Parathyroid adenoma (tissue), 2 donors: Measurements from ENCODE around the gene PARS2.

Experiments used
- H2AFZ ChIP-seq: fragments of 300-600 bp; sonication (generic); one replicate; pipeline ENCODE4 v1.7.0; 2017; ENCODE audit warnings: antibody characterized with exemption, mild to moderate bottlenecking
- H3K27ac ChIP-seq: fragments of 300-600 bp; sonication (generic); one replicate; pipeline ENCODE4 v1.7.0; 2017
- H3K27me3 ChIP-seq: fragments of 300-600 bp; sonication (generic); one replicate; pipeline ENCODE4 v1.7.0; 2017; ENCODE audit warnings: low read length; ENCODE audit not compliant: control insufficient read depth, insufficient read depth
- H3K36me3 ChIP-seq: fragments of 300-600 bp; sonication (generic); one replicate; pipeline ENCODE4 v1.7.0; 2017; ENCODE audit warnings: low read length; ENCODE audit not compliant: control insufficient read depth, insufficient read depth
- H3K4me1 ChIP-seq: fragments of 300-600 bp; sonication (generic); one replicate; pipeline ENCODE4 v1.7.0; 2017; ENCODE audit warnings: control low read depth
- H3K4me2 ChIP-seq: fragments of 300-600 bp; sonication (generic); one replicate; pipeline ENCODE4 v1.7.0; 2017; ENCODE audit warnings: low read length
- H3K4me3 ChIP-seq: fragments of 300-600 bp; sonication (generic); one replicate; pipeline ENCODE4 v1.7.0; 2017; ENCODE audit warnings: low read depth, low read length
- H3K79me2 ChIP-seq: fragments of 300-600 bp; sonication (generic); one replicate; pipeline ENCODE4 v1.7.0; 2017; ENCODE audit warnings: control low read depth
- H3K9ac ChIP-seq: fragments of 300-600 bp; sonication (generic); one replicate; pipeline ENCODE4 v1.7.0; 2017; ENCODE audit warnings: mild to moderate bottlenecking
- H3K9me3 ChIP-seq: fragments of 300-600 bp; sonication (generic); one replicate; pipeline ENCODE4 v1.7.0; 2017; ENCODE audit warnings: low read length; ENCODE audit not compliant: control insufficient read depth
- TF ChIP-seq, protein P1 (sequence below): fragments of 300-600 bp; sonication (generic); IDR thresholded peaks from one replicate; pipeline ENCODE4 v1.7.0; 2017; ENCODE audit warnings: antibody characterized with exemption, mild to moderate bottlenecking
- donor health status: primary hyperparathyroidism.

The PARS2 gene

DNA sequence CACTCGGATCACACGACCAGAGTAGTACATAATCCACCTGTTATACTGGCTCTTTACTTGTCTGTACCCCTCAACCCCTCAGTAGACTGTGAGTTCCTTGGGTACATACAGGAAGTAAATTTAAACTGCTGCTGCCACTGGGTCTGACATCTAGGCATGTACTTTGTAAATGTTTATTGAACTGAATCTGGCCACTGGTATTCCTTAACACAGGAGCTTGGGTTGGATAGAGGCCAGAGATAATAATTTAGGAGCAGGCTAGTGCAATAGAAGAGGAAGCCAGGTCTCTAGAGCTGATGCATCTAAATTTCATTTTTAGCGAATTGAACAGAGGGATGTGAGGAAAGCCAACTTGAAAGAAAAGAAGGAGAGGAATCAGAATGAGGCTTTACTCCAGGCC, 36.3 kb downstream of the PARS2 start:
- H3K9ac ChIP-seq: no peak overlapping the region
- no peaks in the 10 kb centered on the region for H3K9me3 ChIP-seq
- no peak overlapping the region for H3K4me2 ChIP-seq
- H3K79me2 ChIP-seq: no peaks in the 10 kb centered on the region
- H3K4me1 ChIP-seq: no peaks in the 10 kb centered on the region
- no peak overlapping the region for H3K27ac ChIP-seq
- no peaks in the 10 kb centered on the region for H3K36me3 ChIP-seq
- TF ChIP-seq, protein P1, sequence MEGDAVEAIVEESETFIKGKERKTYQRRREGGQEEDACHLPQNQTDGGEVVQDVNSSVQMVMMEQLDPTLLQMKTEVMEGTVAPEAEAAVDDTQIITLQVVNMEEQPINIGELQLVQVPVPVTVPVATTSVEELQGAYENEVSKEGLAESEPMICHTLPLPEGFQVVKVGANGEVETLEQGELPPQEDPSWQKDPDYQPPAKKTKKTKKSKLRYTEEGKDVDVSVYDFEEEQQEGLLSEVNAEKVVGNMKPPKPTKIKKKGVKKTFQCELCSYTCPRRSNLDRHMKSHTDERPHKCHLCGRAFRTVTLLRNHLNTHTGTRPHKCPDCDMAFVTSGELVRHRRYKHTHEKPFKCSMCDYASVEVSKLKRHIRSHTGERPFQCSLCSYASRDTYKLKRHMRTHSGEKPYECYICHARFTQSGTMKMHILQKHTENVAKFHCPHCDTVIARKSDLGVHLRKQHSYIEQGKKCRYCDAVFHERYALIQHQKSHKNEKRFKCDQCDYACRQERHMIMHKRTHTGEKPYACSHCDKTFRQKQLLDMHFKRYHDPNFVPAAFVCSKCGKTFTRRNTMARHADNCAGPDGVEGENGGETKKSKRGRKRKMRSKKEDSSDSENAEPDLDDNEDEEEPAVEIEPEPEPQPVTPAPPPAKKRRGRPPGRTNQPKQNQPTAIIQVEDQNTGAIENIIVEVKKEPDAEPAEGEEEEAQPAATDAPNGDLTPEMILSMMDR: no peak
- H2AFZ ChIP-seq: no peak overlapping the region
- no peak overlapping the region for H3K4me3 ChIP-seq
- no peaks in the 10 kb centered on the region for H3K27me3 ChIP-seq

DNA sequence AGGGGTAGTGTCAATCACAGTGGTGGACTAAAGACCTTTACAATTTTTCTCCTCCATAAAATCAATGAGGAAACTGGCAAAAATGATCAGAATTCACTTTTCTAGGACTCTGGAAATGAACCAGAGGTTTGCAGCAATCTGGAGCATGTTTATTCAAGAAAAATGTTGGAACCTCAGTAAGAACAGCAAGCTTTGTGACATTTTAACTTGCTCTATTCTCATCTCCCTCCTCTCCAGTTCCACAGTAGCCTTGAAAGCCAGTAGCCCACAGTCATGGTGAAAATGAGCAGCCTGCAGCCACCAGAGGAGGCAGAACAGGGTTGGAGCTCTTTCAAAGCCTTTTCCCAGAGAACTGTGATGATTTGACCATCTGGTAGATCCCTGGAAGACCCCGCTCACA, 39.6 kb downstream of the PARS2 start:
- H3K4me3 ChIP-seq: no peak overlapping the region
- H2AFZ ChIP-seq: no peak overlapping the region
- no peak overlapping the region for H3K4me2 ChIP-seq
- H3K36me3 ChIP-seq: no peaks in the 10 kb centered on the region
- no peaks in the 10 kb centered on the region for H3K79me2 ChIP-seq
- H3K9ac ChIP-seq: no peak overlapping the region
- TF ChIP-seq, protein P1: no peak
- no peak overlapping the region for H3K27ac ChIP-seq
- H3K9me3 ChIP-seq: no peaks in the 10 kb centered on the region
- H3K4me1 ChIP-seq: no peaks in the 10 kb centered on the region
- no peaks in the 10 kb centered on the region for H3K27me3 ChIP-seq

DNA sequence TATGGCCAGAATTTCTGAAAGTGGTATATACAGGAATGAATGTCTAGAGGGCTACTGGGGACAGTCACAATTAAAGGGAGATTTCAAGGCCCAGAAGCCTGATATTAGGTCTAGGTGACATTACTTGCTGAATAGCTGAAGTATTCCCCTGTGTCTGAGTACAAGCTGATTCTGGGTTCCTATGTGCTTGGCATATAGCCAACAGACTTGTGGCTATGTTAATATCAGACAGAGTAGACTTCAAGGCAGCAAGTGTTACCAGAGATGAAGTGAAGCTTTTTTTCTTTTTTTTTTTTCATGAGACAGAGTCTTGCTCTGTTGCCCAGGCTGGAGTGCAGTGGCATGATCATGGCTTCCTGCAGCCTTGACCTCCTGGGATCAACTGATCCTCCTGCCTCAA, 40.3 kb downstream of the PARS2 start:
- no peak overlapping the region for H3K27ac ChIP-seq
- H3K36me3 ChIP-seq: no peaks in the 10 kb centered on the region
- TF ChIP-seq, protein P1: no peak

DNA sequence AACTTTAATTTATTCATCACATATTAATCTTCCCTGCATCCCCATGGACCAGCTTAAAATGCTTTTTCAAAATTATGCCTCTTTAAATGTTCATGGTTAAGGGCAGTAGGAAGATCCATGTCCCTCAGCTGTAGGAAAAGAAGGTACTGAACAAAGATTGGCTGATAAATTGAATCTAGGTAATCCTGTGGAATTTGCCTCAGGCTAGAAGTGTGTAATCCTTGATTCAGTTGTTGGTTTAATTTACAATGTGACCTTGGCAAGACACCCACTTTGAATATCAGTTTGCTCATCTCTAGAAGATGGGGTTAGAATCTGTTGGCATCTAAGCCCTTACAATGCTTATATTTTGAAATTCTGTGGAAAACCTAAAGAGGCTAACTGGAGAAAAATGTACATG, 42.6 kb downstream of the PARS2 start:
- Histone ChIP-seq H3K27ac (no peak overlapping the region), H3K36me3 (no peaks in the 10 kb centered on the region)

More for the DNA sequence above, 40.3 kb downstream of the PARS2 start:
- Histone ChIP-seq H3K9ac (no peak overlapping the region), H3K79me2 (no peaks in the 10 kb centered on the region), H3K9me3 (no peaks in the 10 kb centered on the region), H2AFZ (no peak overlapping the region), H3K4me1 (no peaks in the 10 kb centered on the region), H3K27me3 (no peaks in the 10 kb centered on the region), H3K4me3 (no peak overlapping the region), H3K4me2 (no peak overlapping the region)

More for the DNA sequence above, 42.6 kb downstream of the PARS2 start:
- Histone ChIP-seq H3K79me2 (no peaks in the 10 kb centered on the region), H3K9ac (no peak overlapping the region), H3K27me3 (no peaks in the 10 kb centered on the region), H3K4me1 (no peaks in the 10 kb centered on the region), H3K9me3 (no peaks in the 10 kb centered on the region), H2AFZ (no peak overlapping the region), H3K4me2 (no peak overlapping the region), H3K4me3 (no peak overlapping the region)
- TF ChIP-seq, protein P1: no peak
